GM19372 (cell line): ENCODE results near the gene STX11.
"Not testable (repeated sequence)": the region's sequence is repeated elsewhere in the genome, so short reads cannot be mapped to it uniquely, and the experiment has no call there.

Experiments used
- ATAC-seq: cut with Tn5 transposase; IDR thresholded peaks from one replicate; pipeline ENCODE4 v1.9.1; 2021; ENCODE audit warnings: mild to moderate bottlenecking, low read depth, moderate library complexity; ENCODE audit not compliant: unreplicated experiment

The STX11 gene

DNA sequence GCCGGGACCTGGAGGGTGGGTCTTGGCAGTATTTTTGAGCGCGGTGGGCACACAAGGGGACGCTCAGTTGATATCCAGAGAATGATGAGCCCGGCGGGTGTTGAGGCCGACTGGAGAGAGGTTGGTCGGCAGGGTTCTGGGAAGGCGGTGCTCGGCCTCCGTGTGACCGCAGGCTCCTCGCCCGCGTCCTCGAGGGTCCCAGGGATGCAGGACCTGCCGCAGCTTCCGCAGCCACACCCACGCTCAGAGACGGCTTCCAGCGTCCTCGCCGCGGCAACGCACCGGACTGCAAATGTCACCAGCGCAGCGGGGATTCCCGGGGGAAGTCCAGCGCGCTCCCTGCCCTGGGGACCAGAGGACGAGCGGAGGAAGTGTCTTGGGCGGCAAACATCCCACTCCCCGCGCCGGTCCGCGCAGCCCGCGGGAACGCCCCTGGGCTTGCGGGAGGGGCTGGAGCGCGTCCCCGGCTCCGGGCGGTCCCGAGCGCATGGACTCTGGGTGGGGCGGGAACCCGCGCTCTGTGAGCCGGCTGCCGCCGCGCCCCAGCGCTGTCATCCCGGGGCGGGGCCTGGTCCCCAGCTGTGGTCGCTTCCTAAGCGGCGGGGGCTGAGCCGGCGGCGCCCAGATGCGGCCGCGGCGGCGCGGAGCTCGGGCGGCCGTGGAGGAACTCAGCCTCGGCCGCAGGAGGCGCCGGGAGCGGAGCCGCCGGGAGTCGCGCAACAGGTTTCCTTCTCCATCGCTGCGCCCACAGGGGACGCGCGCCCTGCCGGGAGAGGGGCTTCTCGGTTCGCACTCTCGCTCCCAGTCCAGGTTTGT lies at the start of gene STX11:
Gene STX11 (plus strand): TSS at position 624 of the 816 bp plus-strand sequence. CDS start 36,111 bp downstream, outside the sequence.
- ATAC-seq, result peak; percentile 65

DNA sequence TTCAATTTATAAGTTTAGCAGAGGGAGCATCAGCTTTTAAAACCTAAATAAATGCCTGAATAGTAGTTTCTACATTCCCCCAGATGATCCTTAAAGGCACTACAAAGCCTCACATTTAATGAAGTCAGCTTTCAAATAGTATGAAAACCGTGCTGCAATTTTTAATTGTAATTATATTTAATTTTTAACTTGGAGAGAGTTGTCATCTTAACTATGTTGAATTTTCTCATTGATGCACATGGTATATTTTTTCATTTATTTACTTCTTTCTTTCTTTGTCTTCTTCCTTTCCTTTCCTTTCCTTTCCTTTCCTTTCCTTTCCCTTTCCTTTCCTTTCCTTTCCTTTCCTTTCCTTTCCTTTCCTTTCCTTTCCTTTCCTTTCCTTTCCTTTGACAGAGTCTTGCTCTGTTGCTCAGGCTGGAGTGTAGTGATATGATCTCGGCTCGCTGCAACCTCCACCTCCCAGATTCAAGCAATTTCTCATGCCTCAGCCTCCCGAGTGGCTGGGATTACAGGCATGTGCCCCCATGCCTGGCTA lies 47.2 kb upstream of the STX11 start:
- no peak for ATAC-seq

DNA sequence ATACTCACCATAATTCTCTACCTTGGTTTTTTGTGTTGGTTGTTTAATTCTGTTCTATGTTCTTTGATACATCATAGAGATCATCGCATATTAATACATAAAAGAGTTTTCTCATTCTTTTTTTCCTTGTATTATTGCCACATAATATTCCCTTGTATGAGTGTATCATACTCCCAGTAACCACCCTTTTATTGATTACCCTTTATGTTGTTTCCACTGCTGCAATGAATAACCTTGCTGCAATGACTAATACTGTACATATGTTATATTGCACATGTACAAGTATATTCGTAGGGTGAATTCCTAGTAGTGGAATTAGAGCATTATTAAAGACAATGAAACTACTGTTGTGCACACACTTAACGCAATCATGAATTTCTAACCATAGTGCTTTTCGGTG lies 45.8 kb upstream of the STX11 start:
- no peak for ATAC-seq

DNA sequence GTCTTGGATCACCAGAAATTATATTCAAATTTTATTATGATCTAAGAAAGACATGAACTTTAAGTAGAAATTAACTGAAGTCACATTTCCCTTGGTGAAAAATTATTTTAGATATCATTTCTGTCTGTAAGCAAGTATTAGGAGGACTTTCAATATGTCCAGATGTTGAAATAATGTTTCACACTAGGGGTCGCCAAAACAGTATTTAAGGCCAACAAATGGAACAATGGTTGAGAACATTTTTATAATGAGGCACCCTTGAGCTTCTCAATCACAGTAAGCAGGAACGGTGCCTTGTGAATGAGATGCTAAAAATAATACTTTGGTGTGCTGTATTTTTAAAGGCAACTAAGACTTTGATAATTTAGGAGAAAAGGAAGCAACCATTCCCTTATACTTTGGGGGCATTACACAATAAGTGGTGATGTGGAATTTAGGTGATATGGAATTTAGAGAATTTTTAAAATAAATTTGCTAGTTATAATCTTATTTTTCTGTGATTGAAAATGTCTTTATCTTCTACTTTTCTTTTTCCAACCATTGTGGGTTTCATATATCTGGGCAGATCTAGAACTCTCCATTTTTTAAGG lies 45.3 kb upstream of the STX11 start:
- peak; percentile 90 for ATAC-seq

DNA sequence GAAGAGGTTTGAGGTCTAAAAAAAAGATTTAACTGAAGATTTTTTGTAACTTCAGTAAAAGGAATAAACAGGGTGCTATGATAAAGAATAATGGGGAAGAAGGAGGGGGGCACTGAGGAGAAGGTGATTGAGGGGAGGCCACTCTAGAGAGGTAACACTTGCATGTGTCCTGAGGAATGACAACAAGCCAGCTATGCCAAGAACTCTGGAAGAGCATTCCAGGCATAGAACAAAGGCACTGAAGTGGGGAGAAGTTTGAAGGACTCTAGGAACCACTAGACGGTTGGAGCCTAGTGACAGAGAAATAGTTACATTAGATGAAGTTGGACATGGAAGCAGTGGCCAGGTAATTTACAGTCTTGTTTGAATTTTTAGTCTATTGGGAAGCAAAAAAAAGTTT lies 44.1 kb upstream of the STX11 start:
- ATAC-seq, result no peak

DNA sequence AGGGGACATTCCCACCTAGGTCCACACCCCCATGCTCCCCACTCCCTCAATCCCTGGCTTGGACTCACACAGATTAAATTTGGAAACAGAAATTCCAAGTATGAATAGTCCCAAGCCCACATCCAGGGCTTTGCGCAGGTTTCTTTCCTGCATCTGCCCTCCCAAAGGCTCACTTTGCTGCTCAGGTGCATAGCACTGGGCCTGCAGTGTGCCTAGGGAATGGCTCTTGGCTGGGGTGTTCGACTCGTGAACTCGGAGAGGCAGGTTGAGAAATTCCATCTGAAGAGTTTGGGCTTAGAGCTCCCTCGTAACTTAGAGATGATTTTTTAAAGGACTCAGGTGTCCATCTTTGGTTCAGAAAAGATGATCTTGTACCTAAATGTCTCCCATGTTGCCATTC lies 40.1 kb upstream of the STX11 start:
- no peak for ATAC-seq

DNA sequence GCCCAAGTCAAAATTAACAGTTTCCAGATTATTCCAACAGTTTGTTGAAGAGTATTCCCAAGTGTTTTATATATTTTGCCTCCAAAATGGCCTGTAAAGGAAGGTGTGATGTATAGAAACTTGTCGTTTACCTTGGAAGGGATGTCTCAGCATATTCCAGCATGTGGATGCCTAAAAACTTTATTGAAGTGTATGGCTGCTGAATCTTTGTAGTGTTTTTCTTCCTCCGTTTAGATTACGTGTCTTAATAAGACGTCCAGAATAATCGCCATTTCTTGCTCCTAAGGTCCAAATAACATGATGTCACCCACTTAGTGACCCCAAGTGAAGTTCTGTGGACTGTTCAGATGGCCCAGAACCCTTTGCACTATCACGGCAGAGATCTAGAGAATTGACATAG lies 37.0 kb upstream of the STX11 start:
- no peak for ATAC-seq

DNA sequence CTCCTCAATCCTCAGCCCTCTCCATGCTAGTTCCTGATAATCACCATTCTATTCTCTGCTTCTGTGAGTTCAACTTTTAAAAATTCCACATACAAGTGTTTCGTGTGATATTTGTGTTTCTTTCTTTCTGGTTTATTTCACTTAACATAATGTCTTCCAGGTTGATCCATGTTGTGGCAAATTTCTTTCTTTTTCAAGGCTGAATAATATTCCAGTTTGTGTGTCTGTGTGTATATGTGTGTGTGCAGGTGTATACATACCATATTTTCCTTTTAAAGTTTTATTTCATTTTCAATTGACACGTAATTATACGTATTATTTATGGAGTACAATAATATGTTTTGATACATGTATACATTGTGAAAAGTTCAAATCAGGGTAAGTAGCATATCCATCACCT lies 35.1 kb upstream of the STX11 start:
- no peak for ATAC-seq

DNA sequence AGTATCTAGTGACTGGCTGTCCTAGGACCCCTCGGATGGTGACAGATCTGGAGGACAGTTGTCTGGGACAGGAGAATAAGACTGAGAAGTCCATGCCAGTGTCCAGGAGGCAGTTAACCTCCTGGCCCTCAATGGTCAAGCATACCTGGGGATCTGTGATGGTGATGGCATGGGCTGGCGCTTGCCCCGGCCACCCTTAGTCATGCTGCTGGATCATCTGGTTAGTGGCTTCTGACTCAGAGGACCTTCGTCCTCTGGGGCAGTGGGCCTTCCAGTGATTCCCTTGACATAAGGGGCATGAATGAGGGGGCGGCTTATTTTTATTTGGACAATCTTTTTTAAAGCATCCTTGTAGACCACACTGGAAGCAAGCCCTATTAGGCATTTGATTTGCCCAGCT lies 30.9 kb upstream of the STX11 start:
- ATAC-seq, result no peak

DNA sequence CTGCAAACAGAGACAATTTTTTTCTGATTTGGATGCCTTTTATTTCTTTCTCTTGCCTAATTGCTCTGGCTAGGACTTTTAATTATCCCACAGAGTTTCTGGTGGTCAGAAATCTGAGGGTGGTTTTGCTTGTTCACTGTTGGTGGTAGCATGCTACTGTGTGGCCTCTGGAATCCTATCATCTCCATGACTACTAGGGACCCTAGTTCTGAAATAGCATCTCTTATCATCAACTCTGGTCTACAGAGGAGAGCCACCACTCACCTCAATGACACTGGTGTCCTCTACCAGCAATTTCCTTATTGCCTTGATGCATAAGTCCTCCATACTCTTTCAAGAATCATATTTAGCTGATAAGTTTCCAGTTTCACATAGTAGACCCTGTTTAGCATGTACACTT lies 27.5 kb upstream of the STX11 start:
- ATAC-seq, result no peak

DNA sequence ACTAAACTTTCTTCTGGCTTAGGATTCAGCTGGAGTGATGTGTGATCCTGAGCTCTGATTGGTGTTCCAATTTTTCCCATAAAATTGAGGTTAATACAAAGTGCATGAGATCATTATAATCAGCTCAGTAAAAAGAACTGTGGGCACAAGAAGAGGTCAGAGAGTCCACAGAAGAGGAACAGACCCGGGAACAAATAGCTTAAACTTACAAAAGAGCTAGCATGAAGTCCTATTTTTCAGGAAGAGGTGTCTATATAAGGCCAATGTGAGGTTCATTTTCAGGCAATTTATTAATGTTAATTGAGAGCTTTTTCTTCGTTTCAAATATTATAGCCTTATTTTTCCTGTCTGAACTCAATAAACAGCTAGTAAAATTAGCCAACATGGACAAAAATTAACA lies 26.9 kb upstream of the STX11 start:
- ATAC-seq, result no peak

DNA sequence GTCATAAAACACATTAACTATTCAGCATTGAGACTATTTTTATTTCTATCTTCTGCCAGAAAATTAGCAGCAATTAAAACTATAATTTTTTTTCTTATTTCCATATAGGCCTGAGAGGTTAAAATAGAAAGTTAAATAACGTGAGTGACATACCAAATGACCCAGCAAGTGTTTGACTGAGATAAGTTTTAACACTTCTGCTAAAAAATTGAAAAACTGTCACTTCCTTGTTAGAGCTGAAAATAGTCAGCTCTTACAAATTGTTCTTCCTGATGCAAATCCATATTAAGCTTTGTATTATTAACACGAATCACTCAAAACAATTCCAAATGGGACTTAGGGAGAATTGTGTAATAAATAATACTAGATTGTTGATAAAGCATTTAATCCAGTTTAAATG lies 26.5 kb upstream of the STX11 start:
- no peak for ATAC-seq

DNA sequence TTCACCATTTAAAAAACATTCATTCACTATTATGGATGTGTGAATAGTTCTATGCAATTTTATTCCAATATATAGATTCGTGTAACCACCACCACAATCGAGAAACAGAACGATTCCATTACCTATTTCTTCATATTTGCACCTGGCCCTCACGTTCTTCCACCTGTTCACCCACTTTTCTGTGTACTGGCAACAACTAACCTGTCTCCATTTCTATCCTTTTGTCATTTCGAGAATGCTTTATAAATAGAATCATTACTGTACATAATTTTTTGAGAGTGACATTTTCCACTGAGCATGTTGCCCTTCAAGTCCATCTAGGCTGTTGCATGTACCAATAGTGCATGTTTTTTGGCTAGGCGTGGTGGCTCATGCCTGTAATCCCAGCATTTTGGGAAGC lies 23.2 kb upstream of the STX11 start:
- no peak for ATAC-seq

DNA sequence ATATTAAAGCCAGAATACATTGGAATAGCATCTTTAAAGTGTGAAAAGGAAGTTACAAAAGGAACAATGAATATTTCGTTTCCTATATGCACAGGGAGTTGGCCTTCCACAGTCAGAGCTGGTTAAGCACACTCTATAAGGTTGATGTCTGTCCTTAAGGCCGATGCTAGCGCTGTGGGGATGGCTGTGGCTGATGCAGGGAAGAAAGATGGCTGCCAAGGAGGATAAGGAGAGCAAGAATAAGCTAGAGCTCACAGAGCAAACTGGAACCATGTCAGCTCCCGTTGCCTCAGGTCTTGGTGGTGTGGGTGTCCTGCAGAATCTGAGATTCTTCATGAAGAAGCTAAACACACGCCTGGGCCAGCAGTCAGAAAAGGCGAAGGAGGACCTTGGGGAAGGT lies 20.8 kb upstream of the STX11 start:
- ATAC-seq, result no peak

DNA sequence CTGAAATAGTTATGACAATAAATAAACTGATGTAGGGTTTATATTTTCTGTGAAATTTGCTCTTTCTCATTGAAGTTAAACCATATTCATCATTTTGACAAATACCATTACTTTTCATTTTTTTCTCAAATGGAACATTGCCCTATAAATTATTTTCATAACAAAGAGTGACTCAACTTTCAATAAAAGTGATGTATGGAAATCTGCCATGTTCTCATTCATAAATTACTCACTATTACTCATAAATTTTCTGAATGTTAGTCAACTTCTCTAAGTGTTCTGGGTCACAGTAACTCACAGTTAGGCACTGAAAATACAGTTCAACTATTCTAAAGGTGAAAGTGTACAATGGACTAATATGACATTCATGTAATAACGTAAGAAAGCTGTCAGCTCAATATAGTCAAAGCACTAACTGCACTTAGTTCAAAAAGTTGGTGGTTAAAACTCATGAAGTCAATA lies 19.0 kb upstream of the STX11 start:
- ATAC-seq, result no peak

DNA sequence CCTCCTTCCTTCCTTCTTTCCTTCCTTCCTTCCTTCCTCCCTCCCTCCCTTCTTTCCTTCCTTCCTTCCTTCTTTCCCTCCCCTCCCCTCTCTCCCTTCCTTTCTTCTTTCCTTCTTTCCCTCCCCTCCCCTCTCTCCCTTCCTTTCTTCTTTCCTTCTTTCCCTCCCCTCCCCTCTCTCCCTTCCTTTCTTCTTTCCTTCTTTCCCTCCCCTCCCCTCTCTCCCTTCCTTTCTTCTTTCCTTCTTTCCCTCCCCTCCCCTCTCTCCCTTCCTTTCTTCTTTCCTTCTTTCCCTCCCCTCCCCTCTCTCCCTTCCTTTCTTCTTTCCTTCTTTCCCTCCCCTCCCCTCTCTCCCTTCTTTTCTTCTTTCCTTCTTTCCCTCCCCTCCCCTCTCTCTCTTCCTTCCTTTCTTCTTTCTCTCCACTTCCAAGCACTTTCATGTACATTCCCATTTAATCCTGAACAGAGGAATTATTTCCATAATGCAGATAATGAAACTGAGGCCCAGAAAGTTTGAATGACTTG lies 18.1 kb upstream of the STX11 start:
- ATAC-seq, result not testable (repeated sequence)

DNA sequence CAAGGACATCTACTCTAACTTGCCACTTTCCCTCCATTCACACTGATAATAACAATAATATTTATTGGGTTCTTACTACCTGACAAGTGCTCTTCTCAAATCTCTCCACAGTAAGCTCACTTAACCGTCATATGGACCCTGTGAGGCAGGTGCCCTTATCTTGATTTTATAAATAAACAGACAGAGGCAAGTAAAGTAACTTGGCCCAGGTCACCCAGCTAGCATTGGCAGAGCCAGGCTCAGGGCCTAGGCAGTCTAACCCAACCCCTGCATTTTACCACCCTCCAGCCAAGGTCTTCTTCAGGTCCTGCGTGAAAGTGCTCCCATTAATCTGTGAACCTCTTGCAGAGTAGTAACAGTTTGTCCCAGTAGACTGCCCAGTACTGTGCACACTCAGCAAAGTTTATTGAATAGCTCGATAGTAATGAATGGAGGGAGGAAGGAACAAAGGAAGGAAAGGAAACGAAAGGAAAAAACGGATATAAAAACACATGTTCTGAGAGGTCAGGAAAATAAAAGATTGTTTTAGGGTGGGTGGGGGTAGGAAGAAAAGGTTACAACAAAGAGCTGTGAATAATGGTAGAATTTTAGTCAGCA lies 17.0 kb upstream of the STX11 start:
- ATAC-seq, result no peak

DNA sequence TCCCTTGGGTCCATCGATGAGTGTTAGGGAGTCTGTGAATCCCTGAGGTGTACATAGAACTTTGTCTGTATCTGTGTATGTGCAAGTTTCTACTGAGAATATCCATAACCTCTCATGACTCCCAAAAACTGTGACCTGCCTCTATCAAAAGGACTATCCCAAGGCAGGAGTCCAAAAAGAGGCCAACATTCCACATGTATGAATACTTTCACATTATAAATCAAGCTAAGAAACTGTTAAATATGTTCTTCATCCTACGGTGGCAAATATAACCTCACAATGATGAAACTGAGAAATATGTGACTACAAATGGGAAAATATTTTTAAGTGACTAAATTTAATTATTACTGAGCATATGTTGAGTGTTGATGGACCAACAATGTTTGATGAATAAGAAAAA lies 16.1 kb upstream of the STX11 start:
- ATAC-seq, result no peak

DNA sequence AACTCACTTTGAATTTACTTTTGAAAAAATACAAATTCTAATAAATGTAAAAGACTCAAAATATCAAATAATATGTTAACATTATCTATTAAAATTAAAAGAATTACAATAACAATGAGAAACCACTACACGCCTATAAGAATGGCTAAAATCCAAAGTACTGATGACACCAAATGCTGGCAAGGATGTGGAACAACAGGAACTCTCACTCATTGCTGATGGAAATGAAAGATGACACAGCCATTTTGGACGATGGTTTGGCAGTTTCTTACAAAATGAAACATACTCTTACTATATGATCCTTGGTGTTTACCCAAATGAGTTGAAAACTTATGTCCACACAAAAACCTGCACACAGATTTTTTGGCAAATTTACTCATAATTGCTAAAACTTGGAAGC lies 15.6 kb upstream of the STX11 start:
- no peak for ATAC-seq

DNA sequence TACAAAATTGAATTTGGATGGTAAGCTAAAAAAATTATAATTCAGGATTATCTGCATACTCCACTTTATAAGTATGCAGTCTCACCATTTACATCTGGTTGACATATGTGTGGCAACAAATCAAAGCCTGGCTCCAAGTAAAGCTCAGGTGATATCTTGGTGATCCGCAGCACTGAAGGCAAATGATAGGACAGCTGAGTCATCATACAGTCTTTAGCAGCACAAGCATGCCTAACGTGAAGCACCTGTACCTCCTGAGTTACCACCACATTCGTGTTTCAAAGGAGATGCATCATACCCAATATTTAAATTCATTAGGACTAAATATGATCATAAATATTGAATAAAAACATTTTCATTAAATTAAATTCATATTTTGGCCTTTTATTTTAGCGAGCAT lies 11.8 kb upstream of the STX11 start:
- ATAC-seq, result no peak

DNA sequence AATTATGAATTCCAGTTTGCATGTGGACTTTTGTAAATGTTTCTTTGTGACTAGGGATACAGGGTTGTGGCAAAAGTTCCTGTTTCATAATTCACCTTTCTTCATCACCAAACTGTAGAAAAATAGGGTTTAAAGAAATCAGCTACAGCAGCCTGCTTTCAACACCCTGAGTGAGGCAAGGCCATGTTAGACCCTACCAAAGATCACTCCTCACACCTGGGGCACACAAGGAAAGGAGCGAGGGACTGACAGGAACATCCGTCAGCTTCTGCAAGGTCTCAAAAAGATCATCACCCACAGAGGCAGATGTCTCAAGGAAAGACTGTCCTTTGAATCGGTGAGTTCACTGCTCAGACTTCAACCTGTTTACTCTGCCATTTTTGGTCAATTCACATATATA lies 10.5 kb upstream of the STX11 start:
- ATAC-seq, result no peak
